ENCODE measurements around the gene POFUT1.

DNA sequence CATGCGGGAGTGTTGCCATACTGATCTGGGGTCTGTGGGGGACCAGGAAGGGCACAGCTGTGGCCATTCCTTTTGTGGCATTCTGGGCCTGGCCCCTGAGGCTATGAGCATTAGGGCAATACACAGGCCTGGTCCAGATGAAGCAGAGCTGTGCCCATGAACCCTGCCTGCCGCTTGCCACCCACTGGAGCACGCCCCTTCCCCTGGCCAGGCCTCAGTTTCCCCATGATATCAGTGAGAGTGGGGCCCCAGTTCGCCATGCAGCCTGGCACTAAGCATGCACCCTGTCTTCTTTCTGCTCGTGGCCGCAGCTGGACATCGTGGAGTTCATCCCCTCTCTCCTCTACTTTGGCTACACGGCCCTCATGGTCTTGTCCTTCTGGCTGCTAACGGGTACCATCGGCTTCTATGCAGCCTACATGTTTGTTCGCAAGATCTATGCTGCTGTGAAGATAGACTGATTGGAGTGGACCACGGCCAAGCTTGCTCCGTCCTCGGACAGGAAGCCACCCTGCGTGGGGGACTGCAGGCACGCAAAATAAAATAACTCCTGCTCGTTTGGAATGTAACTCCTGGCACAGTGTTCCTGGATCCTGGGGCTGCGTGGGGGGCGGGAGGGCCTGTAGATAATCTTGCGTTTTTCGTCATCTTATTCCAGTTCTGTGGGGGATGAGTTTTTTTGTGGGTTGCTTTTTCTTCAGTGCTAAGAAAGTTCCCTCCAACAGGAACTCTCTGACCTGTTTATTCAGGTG lies 42.5 kb upstream of the POFUT1 start:
- TF ChIP-seq, protein P1, sequence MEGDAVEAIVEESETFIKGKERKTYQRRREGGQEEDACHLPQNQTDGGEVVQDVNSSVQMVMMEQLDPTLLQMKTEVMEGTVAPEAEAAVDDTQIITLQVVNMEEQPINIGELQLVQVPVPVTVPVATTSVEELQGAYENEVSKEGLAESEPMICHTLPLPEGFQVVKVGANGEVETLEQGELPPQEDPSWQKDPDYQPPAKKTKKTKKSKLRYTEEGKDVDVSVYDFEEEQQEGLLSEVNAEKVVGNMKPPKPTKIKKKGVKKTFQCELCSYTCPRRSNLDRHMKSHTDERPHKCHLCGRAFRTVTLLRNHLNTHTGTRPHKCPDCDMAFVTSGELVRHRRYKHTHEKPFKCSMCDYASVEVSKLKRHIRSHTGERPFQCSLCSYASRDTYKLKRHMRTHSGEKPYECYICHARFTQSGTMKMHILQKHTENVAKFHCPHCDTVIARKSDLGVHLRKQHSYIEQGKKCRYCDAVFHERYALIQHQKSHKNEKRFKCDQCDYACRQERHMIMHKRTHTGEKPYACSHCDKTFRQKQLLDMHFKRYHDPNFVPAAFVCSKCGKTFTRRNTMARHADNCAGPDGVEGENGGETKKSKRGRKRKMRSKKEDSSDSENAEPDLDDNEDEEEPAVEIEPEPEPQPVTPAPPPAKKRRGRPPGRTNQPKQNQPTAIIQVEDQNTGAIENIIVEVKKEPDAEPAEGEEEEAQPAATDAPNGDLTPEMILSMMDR (IDR thresholded peaks at IDR 0.05; ENCODE audit: extremely low read depth in 1 of 2, insufficient read depth in 1 of 2, low read depth in 1 of 2, low read length in 2 of 2): no peak
- no peak for TF ChIP-seq POLR2A (IDR thresholded peaks at IDR 0.05; ENCODE audit: low read depth, low read length)
- TF ChIP-seq, protein P2, sequence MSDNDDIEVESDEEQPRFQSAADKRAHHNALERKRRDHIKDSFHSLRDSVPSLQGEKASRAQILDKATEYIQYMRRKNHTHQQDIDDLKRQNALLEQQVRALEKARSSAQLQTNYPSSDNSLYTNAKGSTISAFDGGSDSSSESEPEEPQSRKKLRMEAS (IDR thresholded peaks at IDR 0.05; ENCODE audit: insufficient read depth, insufficient read length): no peak
- TF ChIP-seq EZH2 (IDR thresholded peaks at IDR 0.05; ENCODE audit: borderline replicate concordance, low read depth, low read length, severe bottlenecking): no peak
- no peak for TF ChIP-seq JUN (IDR thresholded peaks at IDR 0.05; ENCODE audit: borderline replicate concordance, insufficient read depth, insufficient read length, low read depth)
- TF ChIP-seq MYC (IDR thresholded peaks at IDR 0.05; ENCODE audit: low read depth, low read length): no peak
- no peak for TF ChIP-seq POLR2AphosphoS5 (IDR thresholded peaks at IDR 0.05; ENCODE audit: insufficient read depth, low read depth, low read length)
- no peak for TF ChIP-seq GATA2 (IDR thresholded peaks at IDR 0.05; ENCODE audit: insufficient read depth, insufficient read length, low read depth, low read length)
